Omental fat pad (tissue), 4 donors: ENCODE results near the gene SLC37A3. TPM values are rescaled to one million over a fixed set of nuclear protein-coding genes. Genes with fewer than 3 reads are reported as not detected.

ENCODE experiments used
- ATAC-seq: fragments of 150-250 bp; one replicate; pipeline ENCODE4 v1.9.1; 2016; ENCODE audit warnings: mild to moderate bottlenecking, moderate library complexity; ENCODE audit not compliant: low FRiP score
- DNase-seq: peaks from one replicate; pipeline ENCODE4 v3.0.0-alpha.2; 2019; ENCODE audit warnings: low spot score
- total RNA-seq, 4 donors: library from RNA; depleted of rRNA; stranded (reverse); fragments of >200 nt; gene quantifications; one replicate each; pipeline ENCODE4 v1.1.0, GENCODE V29; 2016
- TF ChIP-seq, protein P1 (sequence below), 3 donors: fragments of 450-650 bp; IDR thresholded peaks; one replicate each; pipeline ENCODE4 v1.5.1; 2016 to 2017; ENCODE audit warnings: antibody characterized with exemption in 3 of 3, mild to moderate bottlenecking in 3 of 3, moderate library complexity in 2 of 3

Gene SLC37A3, protein sequence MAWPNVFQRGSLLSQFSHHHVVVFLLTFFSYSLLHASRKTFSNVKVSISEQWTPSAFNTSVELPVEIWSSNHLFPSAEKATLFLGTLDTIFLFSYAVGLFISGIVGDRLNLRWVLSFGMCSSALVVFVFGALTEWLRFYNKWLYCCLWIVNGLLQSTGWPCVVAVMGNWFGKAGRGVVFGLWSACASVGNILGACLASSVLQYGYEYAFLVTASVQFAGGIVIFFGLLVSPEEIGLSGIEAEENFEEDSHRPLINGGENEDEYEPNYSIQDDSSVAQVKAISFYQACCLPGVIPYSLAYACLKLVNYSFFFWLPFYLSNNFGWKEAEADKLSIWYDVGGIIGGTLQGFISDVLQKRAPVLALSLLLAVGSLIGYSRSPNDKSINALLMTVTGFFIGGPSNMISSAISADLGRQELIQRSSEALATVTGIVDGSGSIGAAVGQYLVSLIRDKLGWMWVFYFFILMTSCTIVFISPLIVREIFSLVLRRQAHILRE
- total RNA-seq = 100 to 1,000 TPM in 1 of 4 donors, 10 to 100 TPM in 3; 64.6 to 109 (median 72.7) TPM

DNA sequence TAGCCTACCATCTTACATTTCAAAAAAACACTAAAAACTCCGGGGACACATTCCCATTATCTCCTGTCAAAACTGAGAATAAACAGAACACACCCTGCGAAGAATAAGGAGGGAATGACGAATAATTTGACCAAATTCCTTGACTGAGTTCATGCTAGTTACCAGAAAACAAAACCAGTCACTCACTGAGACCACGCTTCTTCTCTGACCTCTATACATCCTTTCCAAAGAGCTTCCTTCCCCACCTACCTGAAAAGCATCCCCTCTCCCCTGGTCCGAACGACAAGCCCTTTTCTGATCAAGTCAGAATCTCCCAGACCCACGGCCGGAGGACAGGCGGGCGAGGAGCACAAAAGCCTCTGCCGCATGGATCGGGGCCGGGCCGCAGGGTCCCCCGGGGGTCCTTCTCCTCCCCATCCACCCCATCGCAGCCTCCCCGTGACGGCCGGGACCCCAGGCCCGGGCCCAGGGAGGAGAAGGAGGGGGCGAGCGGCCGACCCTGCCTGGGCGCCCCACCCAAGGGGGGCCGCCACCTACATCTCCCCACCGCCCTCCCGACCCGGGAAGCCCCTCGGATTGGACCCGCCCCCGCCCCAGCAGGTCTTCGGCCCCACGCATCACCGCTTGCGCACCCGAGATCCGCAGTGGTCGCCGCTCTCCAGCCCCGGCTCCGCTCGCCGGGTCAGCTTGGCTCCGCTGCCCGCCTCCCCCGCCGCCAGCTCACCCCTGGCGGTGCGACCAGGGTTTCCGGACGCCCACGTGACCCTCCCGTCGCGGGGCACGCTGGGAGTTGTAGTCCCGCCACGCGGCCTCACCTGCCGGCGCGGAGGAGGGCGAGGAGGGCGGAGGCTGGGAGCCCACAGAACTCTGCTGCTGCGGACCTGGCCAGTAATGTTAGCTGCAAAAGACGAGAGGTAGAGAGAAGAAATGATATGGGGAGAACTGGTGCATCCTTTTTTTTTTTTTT is at the start of gene SLC37A3:
TSS of gene SLC37A3 (minus strand) at position 747 of the 967 bp plus-strand sequence. CDS start 16,004 bp downstream, outside the sequence.
- peak; percentile 70 for DNase-seq
- TF ChIP-seq, protein P1, sequence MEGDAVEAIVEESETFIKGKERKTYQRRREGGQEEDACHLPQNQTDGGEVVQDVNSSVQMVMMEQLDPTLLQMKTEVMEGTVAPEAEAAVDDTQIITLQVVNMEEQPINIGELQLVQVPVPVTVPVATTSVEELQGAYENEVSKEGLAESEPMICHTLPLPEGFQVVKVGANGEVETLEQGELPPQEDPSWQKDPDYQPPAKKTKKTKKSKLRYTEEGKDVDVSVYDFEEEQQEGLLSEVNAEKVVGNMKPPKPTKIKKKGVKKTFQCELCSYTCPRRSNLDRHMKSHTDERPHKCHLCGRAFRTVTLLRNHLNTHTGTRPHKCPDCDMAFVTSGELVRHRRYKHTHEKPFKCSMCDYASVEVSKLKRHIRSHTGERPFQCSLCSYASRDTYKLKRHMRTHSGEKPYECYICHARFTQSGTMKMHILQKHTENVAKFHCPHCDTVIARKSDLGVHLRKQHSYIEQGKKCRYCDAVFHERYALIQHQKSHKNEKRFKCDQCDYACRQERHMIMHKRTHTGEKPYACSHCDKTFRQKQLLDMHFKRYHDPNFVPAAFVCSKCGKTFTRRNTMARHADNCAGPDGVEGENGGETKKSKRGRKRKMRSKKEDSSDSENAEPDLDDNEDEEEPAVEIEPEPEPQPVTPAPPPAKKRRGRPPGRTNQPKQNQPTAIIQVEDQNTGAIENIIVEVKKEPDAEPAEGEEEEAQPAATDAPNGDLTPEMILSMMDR (IDR thresholded peaks at IDR 0.05) = no peak
- ATAC-seq = peak; percentile 92

DNA sequence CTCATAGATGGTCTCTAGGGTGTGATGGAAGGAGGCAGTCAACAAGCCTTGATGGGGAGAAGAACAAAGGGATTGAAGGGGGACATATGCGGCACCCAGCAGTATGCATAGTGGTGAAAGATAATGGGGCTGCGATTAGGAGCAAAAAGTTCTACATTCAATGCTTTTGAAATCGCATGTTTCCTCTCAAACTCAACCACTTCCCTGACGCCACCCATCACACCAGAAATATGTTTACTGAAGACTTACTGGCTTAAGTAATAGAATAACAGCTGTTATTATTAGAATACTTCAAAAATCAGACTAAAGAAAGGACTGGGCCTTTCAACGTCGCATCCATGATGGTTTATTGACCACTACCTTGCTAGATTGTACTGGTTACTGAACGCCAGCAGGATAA is 49.5 kb upstream of the SLC37A3 start:
- no peak for DNase-seq
- ATAC-seq = no peak
- TF ChIP-seq, protein P1 (IDR thresholded peaks at IDR 0.05) = no peak

DNA sequence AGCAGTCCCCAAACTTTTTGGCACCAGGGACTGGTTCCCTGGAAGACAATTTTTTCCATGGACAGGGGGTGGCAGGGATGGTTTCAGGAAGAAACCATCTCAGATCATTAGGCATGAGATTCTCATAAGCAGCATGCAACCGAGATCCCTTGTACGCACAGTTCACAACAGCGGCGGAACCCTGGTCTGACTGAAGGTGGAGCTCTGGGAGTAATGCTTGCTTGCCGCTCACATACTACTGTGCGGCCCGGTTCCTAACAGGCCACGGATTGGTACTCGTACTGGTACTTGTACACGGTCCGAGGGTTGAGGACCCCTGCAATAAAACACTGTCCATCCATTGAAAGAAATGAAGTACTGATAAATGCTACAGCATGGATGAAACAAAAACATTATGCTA is 48.1 kb upstream of the SLC37A3 start:
- ATAC-seq (no peak), DNase-seq (no peak)
- TF ChIP-seq, protein P1 (IDR thresholded peaks at IDR 0.05) = no peak

DNA sequence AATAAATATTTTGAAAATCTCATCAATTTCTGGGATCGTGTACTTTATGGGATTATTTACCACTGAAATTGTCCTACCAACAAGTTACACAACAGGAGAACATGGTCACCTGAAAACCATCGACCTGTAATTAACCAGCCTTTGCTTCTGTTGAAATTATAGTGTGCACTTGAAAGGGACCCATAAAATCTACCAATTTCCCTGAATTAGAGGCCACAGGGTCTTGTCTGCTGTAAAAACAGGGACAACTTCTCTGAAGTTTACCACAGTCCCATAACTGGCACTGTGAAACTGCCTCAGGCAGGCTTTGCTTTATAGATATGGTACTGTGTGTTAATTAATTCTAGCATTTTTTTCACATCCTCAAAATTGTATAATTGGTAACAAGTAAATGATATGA is 43.2 kb upstream of the SLC37A3 start:
- no peak for ATAC-seq
- no peak for DNase-seq
- TF ChIP-seq, protein P1 (IDR thresholded peaks at IDR 0.05) = no peak

DNA sequence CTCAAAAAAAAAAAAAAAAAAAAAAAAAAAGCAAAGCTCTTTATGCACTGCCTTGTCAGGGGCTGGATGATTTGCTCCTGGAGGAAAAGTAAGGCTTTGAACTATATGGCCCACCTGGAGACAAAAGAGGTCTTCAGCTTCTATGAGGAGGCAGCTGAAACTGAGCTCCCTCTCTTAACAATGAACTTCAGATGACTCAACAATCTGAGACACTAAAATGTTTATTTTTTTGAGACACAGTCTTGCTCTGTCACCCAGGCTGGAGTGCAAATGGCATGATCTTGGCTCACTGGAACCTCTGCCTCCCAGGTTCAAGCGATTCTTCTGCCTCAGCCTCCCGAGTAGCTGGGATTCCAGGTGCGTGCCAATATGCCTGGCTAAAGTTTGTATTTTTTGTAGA is 42.3 kb upstream of the SLC37A3 start:
- TF ChIP-seq, protein P1 (IDR thresholded peaks at IDR 0.05) = no peak
- DNase-seq (no peak), ATAC-seq (no peak)

DNA sequence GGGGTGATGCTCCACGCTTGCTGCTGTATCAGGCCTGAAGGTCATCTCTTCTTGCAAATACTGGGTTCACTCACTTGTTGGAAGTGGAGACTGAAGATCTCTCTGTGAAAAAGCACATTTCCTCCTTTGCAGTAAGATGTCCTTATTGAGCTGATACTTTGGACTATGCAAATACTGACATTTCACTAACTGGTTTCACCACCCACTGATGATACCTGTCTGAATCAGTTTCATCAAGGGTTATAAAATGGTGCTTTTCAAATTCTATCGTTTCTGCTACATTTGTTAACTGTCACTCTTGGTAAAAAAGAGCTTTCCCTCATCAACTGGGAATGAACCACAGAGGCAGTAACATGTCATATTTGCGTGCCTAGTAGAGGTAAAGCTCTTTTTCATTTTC is 41.0 kb upstream of the SLC37A3 start:
- ATAC-seq (no peak), DNase-seq (no peak)
- TF ChIP-seq, protein P1 (IDR thresholded peaks at IDR 0.05) = no peak
